ENCODE results near the gene ITGA11.

- TF ChIP-seq CTCF (IDR thresholded peaks at IDR 0.05) (no peak), POLR2A (IDR thresholded peaks at IDR 0.05) (no peak), POLR2AphosphoS5 (IDR thresholded peaks at IDR 0.05) (no peak)
Observed at GRCh38 chr15:68262514-68263356, 169.2 kb downstream of the ITGA11 start.

All from breast epithelium (tissue), 3 donors.